Esophagus mucosa (tissue), 1 donor: ENCODE results near the gene VPS25. TPM values are rescaled to one million over a fixed set of nuclear protein-coding genes. Genes with fewer than 3 reads are reported as not detected.
A peak's percentile ranks its signal among the peaks of the same experiment; 100 is the strongest.
"Not testable (repeated sequence)": the region's sequence is repeated elsewhere in the genome, so short reads cannot be mapped to it uniquely, and the experiment has no call there.

ENCODE experiments used
- ATAC-seq: fragments of 200-7000 bp; cut with Tn5 transposase; one replicate; pipeline ENCODE4 v1.9.1; 2020
- total RNA-seq: library from RNA; stranded (reverse); gene quantifications from one replicate; pipeline ENCODE4 v1.2.4, GENCODE V29; 2023
- donor health status: DM: yes; HTN: yes; CAD: no.

The VPS25 gene
- total RNA-seq: 70.9 TPM

GRCh38 chr17:42773290-42774035, at the start of gene VPS25:
Gene VPS25, plus strand, starts transcription at chr17:42773449. Its CDS starts 27 bp downstream, at chr17:42773476.
- peak; percentile 83 for ATAC-seq

- no peak for ATAC-seq
Measured at GRCh38 chr17:42723636-42724035, 49.6 kb upstream of the VPS25 start.

GRCh38 chr17:42725143-42725542, 48.1 kb upstream of the VPS25 start:
- ATAC-seq: no peak

DNA sequence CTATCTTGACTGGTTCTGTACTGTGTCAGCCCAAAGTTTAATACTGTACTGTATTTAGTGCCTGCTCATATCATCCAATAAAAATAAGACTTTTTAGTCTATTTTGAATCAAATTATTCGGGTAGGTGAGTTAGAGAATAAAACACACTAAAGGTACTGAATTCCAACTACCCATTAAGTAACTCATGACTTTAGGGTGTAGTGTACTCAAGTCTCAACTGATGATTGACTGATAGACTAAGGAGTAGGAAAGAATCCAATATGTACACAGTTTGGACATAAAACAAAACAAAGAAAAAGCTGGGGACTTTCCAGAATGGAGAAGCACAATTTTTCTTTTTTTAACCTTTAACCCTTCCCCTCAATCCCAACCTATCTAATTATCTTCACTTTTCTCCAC, 32.5 kb upstream of the VPS25 start:
- ATAC-seq: no peak

- ATAC-seq: not testable (repeated sequence)
Measured at GRCh38 chr17:42742916-42743315, 30.3 kb upstream of the VPS25 start.

DNA sequence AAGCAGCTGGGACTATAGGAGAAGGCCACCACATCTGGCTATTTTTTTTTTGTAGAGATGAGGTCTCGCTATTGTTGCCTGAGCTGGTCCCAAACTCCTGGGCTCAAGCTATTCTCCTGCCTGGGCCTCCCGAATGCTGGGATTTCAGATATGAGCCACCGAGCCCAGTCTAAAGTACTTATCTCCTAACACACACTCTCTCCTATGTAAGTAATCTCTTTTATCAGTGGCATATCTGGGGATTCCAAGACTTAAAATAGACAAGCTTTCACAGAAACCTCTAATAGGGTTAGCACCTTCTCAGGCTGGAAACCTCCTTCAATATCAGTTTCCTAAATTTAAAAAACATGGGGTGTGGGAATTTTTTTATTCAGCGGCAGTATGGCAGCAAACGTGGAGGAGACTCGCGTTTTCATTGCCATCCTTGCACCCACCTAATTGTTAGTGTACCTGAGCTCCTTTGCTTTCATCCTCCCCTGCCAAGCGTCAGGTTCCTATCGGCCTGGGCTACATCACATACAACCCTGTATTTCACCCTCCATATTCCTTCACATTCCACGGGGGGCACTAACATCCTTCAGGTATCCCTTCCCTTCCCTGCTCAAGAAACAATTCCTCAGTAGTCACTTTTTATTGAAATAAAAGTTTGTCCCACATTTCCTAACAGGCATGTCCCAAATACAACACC, 29.5 kb upstream of the VPS25 start:
- ATAC-seq: no peak

- ATAC-seq: peak; percentile 81
Measured at GRCh38 chr17:42744283-42744805, 28.9 kb upstream of the VPS25 start.

- ATAC-seq: peak; percentile 99
Measured at GRCh38 chr17:42744806-42745617, 28.2 kb upstream of the VPS25 start, which contains the start of gene EZH1. Gene EZH1, minus strand, starts transcription at chr17:42745040. Its CDS starts 16,099 bp downstream, at chr17:42728941.

- no peak for ATAC-seq
Measured at GRCh38 chr17:42748202-42748907, 24.9 kb upstream of the VPS25 start.

DNA sequence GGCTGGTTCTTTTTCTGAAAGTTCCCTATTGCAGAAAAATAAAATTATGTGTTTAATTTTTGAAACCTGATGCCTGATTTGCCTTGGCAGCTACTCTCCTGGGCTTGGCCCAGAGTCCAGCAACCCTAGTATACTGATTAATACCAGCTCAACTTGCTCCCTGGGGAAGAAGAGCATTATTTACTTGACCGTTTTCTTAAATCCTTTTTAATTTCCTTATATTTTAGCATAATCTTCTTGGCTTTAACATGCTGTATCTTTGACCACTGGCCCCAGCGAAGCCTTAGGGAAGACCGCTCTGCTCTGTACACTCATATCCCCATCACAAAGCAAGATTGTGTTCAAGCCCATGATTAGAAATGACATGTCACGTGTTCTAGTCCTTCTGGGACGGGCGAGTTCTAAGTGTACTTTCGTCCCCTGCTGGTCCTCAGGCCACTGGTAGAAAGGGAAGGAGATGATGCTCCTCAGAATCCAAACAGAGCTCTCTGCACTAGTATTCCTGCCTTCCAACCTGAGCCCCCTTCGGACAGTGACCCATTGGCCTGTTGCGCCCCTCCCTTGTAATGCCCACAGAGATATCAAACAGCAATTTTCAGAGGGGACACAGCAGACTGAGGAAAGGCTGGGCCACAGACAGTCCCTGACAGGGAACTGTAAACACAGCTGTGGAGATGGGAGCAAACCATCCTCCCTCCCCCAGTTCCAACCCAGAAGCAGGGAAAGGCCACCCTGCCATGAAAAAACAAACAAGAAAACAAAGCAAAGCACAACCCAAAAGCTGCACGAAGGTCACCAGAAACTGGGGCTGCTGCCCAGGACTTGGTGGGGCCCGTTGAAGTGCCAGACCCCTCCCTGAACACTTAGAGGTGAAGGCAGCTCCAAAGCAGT, 24.1 kb upstream of the VPS25 start:
- ATAC-seq: no peak

- ATAC-seq: no peak
Measured at GRCh38 chr17:42750739-42751344, 22.4 kb upstream of the VPS25 start.

DNA sequence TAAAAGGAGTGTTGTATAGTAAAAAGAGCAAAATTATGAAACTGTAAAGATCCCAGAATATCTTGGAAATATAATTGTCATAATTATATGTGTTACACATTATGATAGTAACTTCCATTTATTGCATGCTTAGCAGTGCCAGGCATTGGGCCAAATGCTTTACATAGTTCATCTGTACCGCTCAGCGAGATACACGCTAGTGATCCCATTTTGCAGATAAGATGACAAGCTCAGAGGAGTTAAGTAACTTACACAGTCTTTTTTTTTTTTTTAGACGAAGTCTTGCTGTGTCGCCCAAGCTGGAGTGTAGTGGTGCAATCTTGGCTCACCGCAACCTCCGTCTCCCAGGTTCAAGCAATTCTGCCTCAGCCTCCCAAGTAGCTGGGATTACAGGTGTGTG, 21.6 kb upstream of the VPS25 start:
- no peak for ATAC-seq

DNA sequence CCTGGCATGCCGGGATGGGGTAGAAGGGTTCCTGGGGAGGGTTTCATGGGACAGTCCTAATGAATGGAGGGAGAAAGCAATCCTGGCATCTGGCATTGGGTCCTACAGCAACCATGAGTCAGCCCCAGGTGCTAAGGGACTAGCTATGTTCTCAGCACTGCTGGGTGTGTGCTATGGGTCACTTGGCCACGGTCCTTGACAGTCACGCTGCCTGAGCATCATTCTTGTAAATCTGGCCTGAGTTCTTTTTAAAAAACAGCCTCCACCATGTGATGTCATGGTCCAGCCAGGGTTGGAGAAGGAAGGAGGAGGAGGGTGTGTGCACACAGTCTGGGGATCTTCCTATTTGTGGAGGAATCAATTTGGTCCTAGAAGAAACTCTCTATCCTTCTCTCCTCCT, 18.5 kb upstream of the VPS25 start:
- ATAC-seq: peak; percentile 97

DNA sequence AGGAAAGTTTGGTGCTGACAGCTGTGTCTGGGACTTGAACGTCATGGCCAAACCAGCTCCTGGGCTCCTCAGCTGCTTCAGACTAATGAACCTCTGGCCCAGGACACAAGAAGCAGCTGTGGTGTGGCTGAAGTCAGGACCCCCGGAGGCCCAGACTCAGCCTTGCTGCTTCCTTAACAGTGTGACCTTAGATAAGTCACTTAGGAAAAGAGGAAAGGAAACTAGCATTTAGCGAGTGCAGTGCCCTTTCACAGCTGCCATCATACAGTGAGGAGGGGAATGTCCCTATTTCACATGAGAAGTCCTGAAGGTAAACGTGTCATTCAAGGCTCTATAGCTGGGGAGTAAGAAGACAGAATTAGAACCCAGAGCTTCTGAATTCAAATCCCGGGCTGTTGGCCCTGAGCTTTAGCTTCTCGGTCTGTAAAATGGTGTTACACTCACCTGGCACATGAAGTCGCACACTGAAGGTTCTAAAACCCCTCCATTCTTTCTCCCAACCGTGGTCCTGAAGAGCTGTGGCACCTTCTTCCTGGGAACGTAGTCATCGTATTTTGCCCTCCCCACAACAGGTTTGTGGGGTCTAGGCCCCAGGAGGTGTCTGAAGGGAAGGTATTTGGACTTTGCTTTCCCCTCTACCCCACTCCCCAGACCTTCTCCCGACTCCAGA, 13.1 kb upstream of the VPS25 start:
- no peak for ATAC-seq

GRCh38 chr17:42760652-42761581, 12.3 kb upstream of the VPS25 start, which contains the start of gene RAMP2:
Gene RAMP2, plus strand, starts transcription at chr17:42761227. Its CDS starts 35 bp downstream, at chr17:42761262.
- ATAC-seq: peak; percentile 31

- no peak for ATAC-seq
Measured at GRCh38 chr17:42761638-42762037, 11.6 kb upstream of the VPS25 start.

DNA sequence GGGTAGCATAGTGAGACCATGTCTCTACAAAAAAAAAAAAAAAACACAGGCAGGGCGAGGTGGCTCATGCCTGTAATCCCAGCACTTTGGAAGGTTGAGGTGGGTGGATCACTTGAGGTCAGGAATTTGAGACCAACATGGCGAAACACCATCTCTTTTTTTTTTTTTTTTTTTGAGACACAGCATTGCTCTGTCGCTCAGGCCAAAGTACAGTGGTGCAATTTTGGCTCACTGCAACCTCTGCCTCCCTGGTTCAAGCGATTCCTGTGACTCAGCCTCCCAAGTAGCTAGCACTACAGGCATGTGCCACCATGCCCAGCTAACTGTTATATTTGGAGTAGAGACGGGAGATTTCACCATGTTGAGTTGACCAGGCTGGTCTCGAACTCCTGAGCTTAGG, 7.1 kb upstream of the VPS25 start:
- ATAC-seq: no peak

DNA sequence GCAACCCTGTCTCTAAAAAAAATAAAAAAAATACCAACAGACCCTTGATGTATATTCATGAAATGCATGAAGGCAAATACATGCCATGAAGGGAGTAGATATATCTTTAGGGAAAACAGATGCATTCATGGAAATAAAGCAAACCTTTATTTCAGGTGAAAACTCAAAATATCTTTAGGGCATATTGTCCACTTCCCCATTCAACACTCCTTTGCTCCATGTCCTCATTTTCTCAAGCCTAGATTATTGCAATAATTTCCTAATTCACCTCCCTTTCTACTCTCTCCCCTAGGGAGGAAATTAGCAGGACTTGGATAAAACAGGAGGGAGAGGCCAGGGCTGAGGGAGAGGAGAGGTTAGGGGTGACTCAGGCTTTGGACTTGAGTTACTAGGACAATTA, 5.7 kb upstream of the VPS25 start:
- ATAC-seq: no peak

GRCh38 chr17:42768006-42768405, 5.2 kb upstream of the VPS25 start:
- ATAC-seq: not testable (repeated sequence)
